ENCODE results near the gene SMYD4. TPM values are rescaled to one million over a fixed set of nuclear protein-coding genes. Genes with fewer than 3 reads are reported as not detected.

The SMYD4 gene
- total and polyA plus RNA-seq, 2 donors (not counting 1 experiment from before 2014, with no cell fraction given): 11.9 to 37.5 TPM

DNA sequence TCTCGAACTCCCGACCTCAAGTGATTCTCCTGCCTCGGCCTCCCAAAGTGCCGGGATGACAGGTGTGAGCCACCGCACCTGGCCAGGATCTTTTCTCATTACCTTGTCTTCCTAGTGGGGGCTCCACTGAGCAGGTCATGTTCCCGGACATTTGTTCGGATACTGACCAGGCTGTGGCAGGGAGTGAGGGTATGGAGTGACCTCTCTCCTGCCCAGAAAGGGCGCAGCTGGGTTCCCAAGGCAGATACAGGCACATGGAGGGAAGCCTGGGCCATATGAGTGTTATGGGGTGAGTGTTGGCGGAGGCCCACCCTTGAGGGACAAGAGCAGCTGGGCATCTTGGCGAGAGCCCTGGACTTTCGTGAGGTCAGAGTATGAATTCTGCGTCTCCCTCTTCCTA, 62.3 kb downstream of the SMYD4 start:
- Histone ChIP-seq H2AFZ (ENCODE audit: insufficient read depth, low read depth, low read length, poor library complexity, severe bottlenecking) (no peak overlapping the region), H3K4me1 (ENCODE audit: control insufficient read depth in 2 of 2, insufficient read depth in 2 of 2, low read length in 2 of 2) (peaks cover 49 to 76% of the 10 kb centered on the region in 2 donors), H3K27me3 (replicated peaks in 1 of 4; ENCODE audit: control extremely low read depth in 1 of 4, control insufficient read depth in 3 of 4, insufficient read depth in 4 of 4, low read length in 3 of 4) (no peaks in the 10 kb centered on the region), H3K4me2 (replicated peaks; ENCODE audit: low read depth, low read length, poor library complexity, severe bottlenecking) (no peak overlapping the region), H3K27ac (ENCODE audit: low read length in 2 of 2) (no peak overlapping the region), H3K9ac (ENCODE audit: low read length) (no peak overlapping the region), H4K20me1 (ENCODE audit: control insufficient read depth, insufficient read depth, low read length, poor library complexity, severe bottlenecking) (no peaks in the 10 kb centered on the region), H3K79me2 (ENCODE audit: control insufficient read depth, insufficient read depth, low read length) (no peaks in the 10 kb centered on the region), H3K36me3 (replicated peaks in 1 of 2; ENCODE audit: control extremely low read depth in 1 of 2, control insufficient read depth in 1 of 2, extremely low read depth in 1 of 2, insufficient read depth in 2 of 2, low read length in 1 of 2) (no peaks in the 10 kb centered on the region), H3K9me3 (ENCODE audit: control extremely low read depth in 1 of 3, control insufficient read depth in 2 of 3, insufficient read depth in 1 of 3, low read length in 2 of 3) (peaks cover 0 to 31% (median 0%) of the 10 kb centered on the region in 3 donors), H3K4me3 (ENCODE audit: control extremely low read depth in 1 of 5, extremely low read depth in 1 of 5, insufficient read depth in 1 of 5, low read depth in 2 of 5, low read length in 4 of 5) (no peak overlapping the region)
- no peak for ATAC-seq (ENCODE audit: low read depth)
- DNase-seq: no peak
- H3K4me1 Mint-ChIP-seq: peaks cover 53% of the 10 kb centered on the region
- no peaks in the 10 kb centered on the region for H3K27me3 Mint-ChIP-seq
- peaks cover 3% of the 10 kb centered on the region for H3K9me3 Mint-ChIP-seq (ENCODE audit: insufficient read depth)
- H3K27ac Mint-ChIP-seq: peak overlapping the region; percentile 68
- WGBS (ENCODE audit: insufficient coverage): 85% methylated on average over 11 of the region's 12 CpGs
- POLR2A ChIA-PET: interaction anchor here (0.6 kb wide), 1 partner anchor 12 kb away, joined by 4 read pairs; no protein-coding TSS in a partner anchor
- intact Hi-C loops (cut with micrococcal nuclease): no loop called here
- TF ChIP-seq, protein P1, sequence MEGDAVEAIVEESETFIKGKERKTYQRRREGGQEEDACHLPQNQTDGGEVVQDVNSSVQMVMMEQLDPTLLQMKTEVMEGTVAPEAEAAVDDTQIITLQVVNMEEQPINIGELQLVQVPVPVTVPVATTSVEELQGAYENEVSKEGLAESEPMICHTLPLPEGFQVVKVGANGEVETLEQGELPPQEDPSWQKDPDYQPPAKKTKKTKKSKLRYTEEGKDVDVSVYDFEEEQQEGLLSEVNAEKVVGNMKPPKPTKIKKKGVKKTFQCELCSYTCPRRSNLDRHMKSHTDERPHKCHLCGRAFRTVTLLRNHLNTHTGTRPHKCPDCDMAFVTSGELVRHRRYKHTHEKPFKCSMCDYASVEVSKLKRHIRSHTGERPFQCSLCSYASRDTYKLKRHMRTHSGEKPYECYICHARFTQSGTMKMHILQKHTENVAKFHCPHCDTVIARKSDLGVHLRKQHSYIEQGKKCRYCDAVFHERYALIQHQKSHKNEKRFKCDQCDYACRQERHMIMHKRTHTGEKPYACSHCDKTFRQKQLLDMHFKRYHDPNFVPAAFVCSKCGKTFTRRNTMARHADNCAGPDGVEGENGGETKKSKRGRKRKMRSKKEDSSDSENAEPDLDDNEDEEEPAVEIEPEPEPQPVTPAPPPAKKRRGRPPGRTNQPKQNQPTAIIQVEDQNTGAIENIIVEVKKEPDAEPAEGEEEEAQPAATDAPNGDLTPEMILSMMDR (IDR thresholded peaks at IDR 0.05): no peak
- TF ChIP-seq EZH2 (IDR thresholded peaks at IDR 0.05; ENCODE audit: borderline replicate concordance, insufficient read depth, low read depth, low read length, poor library complexity, severe bottlenecking): no peak
- CTCF ChIA-PET: interaction anchor here (1.1 to 1.2 kb wide), 2 partner anchors 17 to 46 kb away, joined by 4 to 6 read pairs; no protein-coding TSS in a partner anchor
- H3K4me3 Mint-ChIP-seq: no peak overlapping the region

GRCh38 chr17:1766382-1767135, 63.1 kb downstream of the SMYD4 start:
- Histone ChIP-seq H3K79me2 (ENCODE audit: control insufficient read depth, insufficient read depth, low read length) (no peaks in the 10 kb centered on the region), H3K4me1 (ENCODE audit: control insufficient read depth in 2 of 2, insufficient read depth in 2 of 2, low read length in 2 of 2) (peaks cover 47 to 75% of the 10 kb centered on the region in 2 donors), H3K27me3 (replicated peaks in 1 of 4; ENCODE audit: control extremely low read depth in 1 of 4, control insufficient read depth in 3 of 4, insufficient read depth in 4 of 4, low read length in 3 of 4) (no peaks in the 10 kb centered on the region), H3K27ac (ENCODE audit: low read length in 2 of 2) (no peak overlapping the region), H4K20me1 (ENCODE audit: control insufficient read depth, insufficient read depth, low read length, poor library complexity, severe bottlenecking) (no peaks in the 10 kb centered on the region), H3K9me3 (ENCODE audit: control extremely low read depth in 1 of 3, control insufficient read depth in 2 of 3, insufficient read depth in 1 of 3, low read length in 2 of 3) (peaks cover 0 to 30% (median 0%) of the 10 kb centered on the region in 3 donors), H3K9ac (ENCODE audit: low read length) (no peak overlapping the region), H2AFZ (ENCODE audit: insufficient read depth, low read depth, low read length, poor library complexity, severe bottlenecking) (no peak overlapping the region), H3K36me3 (replicated peaks in 1 of 2; ENCODE audit: control extremely low read depth in 1 of 2, control insufficient read depth in 1 of 2, extremely low read depth in 1 of 2, insufficient read depth in 2 of 2, low read length in 1 of 2) (no peaks in the 10 kb centered on the region), H3K4me3 (ENCODE audit: control extremely low read depth in 1 of 5, extremely low read depth in 1 of 5, insufficient read depth in 1 of 5, low read depth in 2 of 5, low read length in 4 of 5) (no peak overlapping the region), H3K4me2 (replicated peaks; ENCODE audit: low read depth, low read length, poor library complexity, severe bottlenecking) (no peak overlapping the region)
- TF ChIP-seq EZH2 (IDR thresholded peaks at IDR 0.05; ENCODE audit: borderline replicate concordance, insufficient read depth, low read depth, low read length, poor library complexity, severe bottlenecking): no peak
- TF ChIP-seq, protein P1 (IDR thresholded peaks at IDR 0.05): no peak
- H3K9me3 Mint-ChIP-seq (ENCODE audit: insufficient read depth): peaks cover 3% of the 10 kb centered on the region
- H3K4me3 Mint-ChIP-seq: no peak overlapping the region
- POLR2A ChIA-PET: interaction anchor here (0.6 to 0.7 kb wide), 2 partner anchors 14 to 95 kb away, joined by 4 to 6 read pairs; no protein-coding TSS in a partner anchor
- intact Hi-C loops (cut with micrococcal nuclease): no loop called here
- H3K27ac Mint-ChIP-seq: no peak overlapping the region
- CTCF ChIA-PET: interaction anchor here (0.5 to 2.0 kb wide), 9 partner anchors 14 to 53 kb away, joined by 3 to 6 read pairs (median 4); no protein-coding TSS in a partner anchor
- 92% methylated on average over 13 of the region's 21 CpGs for WGBS (ENCODE audit: insufficient coverage)
- no peak for DNase-seq
- peaks cover 56% of the 10 kb centered on the region for H3K4me1 Mint-ChIP-seq
- H3K27me3 Mint-ChIP-seq: no peaks in the 10 kb centered on the region
- no peak for ATAC-seq (ENCODE audit: low read depth)

Data from B cell (primary cell).